ENCODE measurements around the gene NFIX.
A peak's percentile ranks its signal among the peaks of the same experiment; 100 is the strongest.

NFIX gene

GRCh38 chr19:13083627-13084026, 88.4 kb downstream of the NFIX start:
- H3K4me1 Mint-ChIP-seq: no peaks in the 10 kb centered on the region
- H3K9me3 Mint-ChIP-seq: no peaks in the 10 kb centered on the region
- H3K27ac Mint-ChIP-seq: no peak overlapping the region
- no peak for ATAC-seq
- DNase-seq (ENCODE audit: low spot score in 2 of 2): no peak
- no peaks in the 10 kb centered on the region for H3K36me3 Mint-ChIP-seq
- no peak overlapping the region for H3K4me3 Mint-ChIP-seq

GRCh38 chr19:13085666-13086065, 90.4 kb downstream of the NFIX start:
- H3K27ac Mint-ChIP-seq: no peak overlapping the region
- no peak for DNase-seq (ENCODE audit: low spot score in 2 of 2)
- H3K36me3 Mint-ChIP-seq: no peaks in the 10 kb centered on the region
- H3K4me1 Mint-ChIP-seq: no peaks in the 10 kb centered on the region
- ATAC-seq: no peak
- no peak overlapping the region for H3K4me3 Mint-ChIP-seq
- no peaks in the 10 kb centered on the region for H3K9me3 Mint-ChIP-seq

GRCh38 chr19:13086341-13086740, 91.1 kb downstream of the NFIX start:
- Mint-ChIP-seq H3K36me3 (no peaks in the 10 kb centered on the region), H3K27ac (no peak overlapping the region), H3K4me3 (no peak overlapping the region), H3K4me1 (no peaks in the 10 kb centered on the region), H3K9me3 (no peaks in the 10 kb centered on the region)
- DNase-seq (ENCODE audit: low spot score in 2 of 2): no peak
- ATAC-seq: no peak

GRCh38 chr19:13087295-13087694, 92.0 kb downstream of the NFIX start:
- Mint-ChIP-seq H3K9me3 (no peaks in the 10 kb centered on the region), H3K4me1 (no peaks in the 10 kb centered on the region), H3K36me3 (no peaks in the 10 kb centered on the region), H3K4me3 (no peak overlapping the region), H3K27ac (peak overlapping the region; percentile 26)
- DNase-seq (ENCODE audit: low spot score in 2 of 2) (no peak), ATAC-seq (no peak)

- DNase-seq (ENCODE audit: low spot score in 2 of 2) (no peak), ATAC-seq (no peak)
- Mint-ChIP-seq H3K4me1 (no peaks in the 10 kb centered on the region), H3K4me3 (no peak overlapping the region), H3K36me3 (no peaks in the 10 kb centered on the region), H3K27ac (peak overlapping the region; percentile 26), H3K9me3 (no peaks in the 10 kb centered on the region)
Observed at GRCh38 chr19:13087795-13088537, 92.7 kb downstream of the NFIX start.

GRCh38 chr19:13089139-13089856, 94.0 kb downstream of the NFIX start:
- H3K4me1 Mint-ChIP-seq: peaks cover 2% of the 10 kb centered on the region
- peak overlapping the region; percentile 32 for H3K27ac Mint-ChIP-seq
- ATAC-seq: peak; percentile 48
- DNase-seq (ENCODE audit: low spot score in 2 of 2): no peak
- H3K36me3 Mint-ChIP-seq: no peaks in the 10 kb centered on the region
- no peaks in the 10 kb centered on the region for H3K9me3 Mint-ChIP-seq
- H3K4me3 Mint-ChIP-seq: no peak overlapping the region

- ATAC-seq: no peak
- no peak for DNase-seq (ENCODE audit: low spot score in 2 of 2)
- no peak overlapping the region for H3K4me3 Mint-ChIP-seq
- no peaks in the 10 kb centered on the region for H3K9me3 Mint-ChIP-seq
- H3K27ac Mint-ChIP-seq: no peak overlapping the region
- peaks cover 9% of the 10 kb centered on the region for H3K4me1 Mint-ChIP-seq
- no peaks in the 10 kb centered on the region for H3K36me3 Mint-ChIP-seq
Observed at GRCh38 chr19:13089857-13090507, 94.7 kb downstream of the NFIX start.

- H3K36me3 Mint-ChIP-seq: no peaks in the 10 kb centered on the region
- no peak for DNase-seq (ENCODE audit: low spot score in 2 of 2)
- peaks cover 11% of the 10 kb centered on the region for H3K4me1 Mint-ChIP-seq
- no peaks in the 10 kb centered on the region for H3K9me3 Mint-ChIP-seq
- no peak overlapping the region for H3K27ac Mint-ChIP-seq
- no peak for ATAC-seq
- no peak overlapping the region for H3K4me3 Mint-ChIP-seq
Observed at GRCh38 chr19:13090511-13091231, 95.4 kb downstream of the NFIX start.

GRCh38 chr19:13091400-13092157, 96.3 kb downstream of the NFIX start:
- no peak for DNase-seq (ENCODE audit: low spot score in 2 of 2)
- Mint-ChIP-seq H3K4me1 (peaks cover 18% of the 10 kb centered on the region), H3K4me3 (no peak overlapping the region), H3K9me3 (no peaks in the 10 kb centered on the region), H3K27ac (no peak overlapping the region), H3K36me3 (no peaks in the 10 kb centered on the region)
- no peak for ATAC-seq

- no peak for DNase-seq (ENCODE audit: low spot score in 2 of 2)
- Mint-ChIP-seq H3K4me1 (peaks cover 18% of the 10 kb centered on the region), H3K9me3 (no peaks in the 10 kb centered on the region)
Observed at GRCh38 chr19:13092158-13092543, 96.9 kb downstream of the NFIX start.

GRCh38 chr19:13092606-13093235, 97.4 kb downstream of the NFIX start:
- DNase-seq (ENCODE audit: low spot score in 2 of 2): no peak
- Mint-ChIP-seq H3K27ac (no peak overlapping the region), H3K4me1 (peaks cover 19% of the 10 kb centered on the region), H3K36me3 (peaks cover 4% of the 10 kb centered on the region), H3K4me3 (no peak overlapping the region), H3K9me3 (no peaks in the 10 kb centered on the region)
- no peak for ATAC-seq

More at GRCh38 chr19:13092158-13092543, 96.9 kb downstream of the NFIX start:
- H3K36me3 Mint-ChIP-seq: peaks cover 4% of the 10 kb centered on the region
- no peak overlapping the region for H3K27ac Mint-ChIP-seq
- no peak for ATAC-seq
- H3K4me3 Mint-ChIP-seq: no peak overlapping the region

GRCh38 chr19:13093407-13094105, 98.3 kb downstream of the NFIX start:
- Mint-ChIP-seq H3K27ac (no peak overlapping the region), H3K9me3 (no peaks in the 10 kb centered on the region), H3K4me3 (no peak overlapping the region), H3K36me3 (peaks cover 4% of the 10 kb centered on the region), H3K4me1 (peaks cover 27% of the 10 kb centered on the region)
- ATAC-seq (peak; percentile 87), DNase-seq (ENCODE audit: low spot score in 2 of 2) (peak; percentile 68 to 86)

- H3K36me3 Mint-ChIP-seq: peaks cover 4% of the 10 kb centered on the region
- no peaks in the 10 kb centered on the region for H3K9me3 Mint-ChIP-seq
- no peak overlapping the region for H3K27ac Mint-ChIP-seq
- no peak for DNase-seq (ENCODE audit: low spot score in 2 of 2)
- no peak for ATAC-seq
- no peak overlapping the region for H3K4me3 Mint-ChIP-seq
- H3K4me1 Mint-ChIP-seq: peaks cover 30% of the 10 kb centered on the region
Observed at GRCh38 chr19:13094106-13094504, 98.8 kb downstream of the NFIX start.

Data from stimulated activated effector memory CD8-positive, alpha-beta T cell treated with anti-CD3 and anti-CD28 coated beads, Interleukin-12 subunit alpha, Interleukin-12 subunit beta, amount 100 ng/mL, for 72 hours (primary cell).